GM23248 (cell line): ENCODE measurements around the gene M6PR.

Source experiments
- EZH2 ChIP-seq: fragments of 200-600 bp; sonication (generic); IDR thresholded peaks from 2 replicates; pipeline ENCODE4 v1.6.1; 2018; ENCODE audit warnings: antibody characterized with exemption, mild to moderate bottlenecking; ENCODE audit not compliant: insufficient read depth, poor library complexity, severe bottlenecking
- EZH2phosphoT487 ChIP-seq: fragments of 200-600 bp; sonication (generic); IDR thresholded peaks from 2 replicates; pipeline ENCODE4 v1.6.1; 2018; ENCODE audit warnings: antibody characterized with exemption, moderate library complexity, mild to moderate bottlenecking, low read depth; ENCODE audit not compliant: insufficient read depth

- TF ChIP-seq EZH2: no peak
- no peak for TF ChIP-seq EZH2phosphoT487
Measured at GRCh38 chr12:8947737-8948136, 1.7 kb downstream of the M6PR start.
